H54 (cell line): ENCODE data around the gene IL22.

ENCODE experiments used
- DNase-seq: peaks from one replicate; pipeline ENCODE4 v3.0.0; 2011; ENCODE audit warnings: low spot score, mixed read lengths; ENCODE audit not compliant: insufficient read length
- FAIRE-seq: peaks from 3 replicates; lab custom pipeline; 2011; peaks lifted over from hg19 to GRCh38; lab: Jason Lieb, UNC
- POLR2A ChIP-seq: IDR thresholded peaks from 2 replicates; pipeline ENCODE4 v1.6.1; 2011; ENCODE audit warnings: low read depth, mild to moderate bottlenecking, low read length

IL22 gene

DNA sequence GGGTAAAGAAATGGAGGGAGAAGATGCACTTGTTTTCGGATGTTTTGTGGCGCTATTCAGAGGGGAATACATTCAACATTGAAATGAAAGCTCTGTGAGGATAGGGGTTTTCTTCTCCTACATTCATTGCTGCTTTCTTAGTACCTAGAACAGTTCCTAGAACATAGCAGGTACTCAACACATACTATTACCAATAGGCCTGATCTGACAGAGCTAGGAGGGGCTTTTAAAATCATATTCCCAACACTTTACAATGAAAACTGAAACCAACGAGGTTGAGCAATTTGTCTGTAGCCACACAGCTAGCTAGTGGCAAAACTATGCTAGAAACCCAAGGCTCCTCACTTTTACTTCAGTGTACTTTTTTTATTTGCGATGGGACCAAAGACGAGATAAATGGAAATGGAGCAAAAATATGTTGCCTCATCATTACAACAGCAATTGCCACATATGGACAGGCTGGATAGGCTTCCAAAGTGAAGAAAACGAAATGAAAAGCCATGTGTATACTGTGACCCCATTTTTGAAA lies 23.1 kb upstream of the IL22 start:
- DNase-seq: no peak
- TF ChIP-seq POLR2A: no peak
- no peak for FAIRE-seq

DNA sequence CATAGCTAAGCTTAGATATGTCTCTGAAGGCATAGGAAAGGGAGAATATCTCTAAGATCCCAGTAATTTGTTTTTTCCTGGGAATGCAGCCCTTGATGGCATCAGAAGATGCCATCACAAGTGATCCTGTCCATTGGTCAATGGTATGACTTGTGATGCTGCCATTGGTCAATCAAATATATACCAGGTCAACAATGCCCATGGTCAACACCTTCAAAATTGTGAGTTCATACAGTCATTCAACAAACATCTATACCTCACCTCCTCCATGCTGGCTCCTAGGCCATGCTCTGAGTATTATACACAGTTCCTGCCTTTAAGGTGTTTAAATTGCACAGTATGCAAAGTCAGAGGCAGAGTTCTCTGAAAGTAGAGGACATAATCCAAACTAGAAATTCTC lies 19.3 kb upstream of the IL22 start:
- no peak for DNase-seq
- no peak for FAIRE-seq
- TF ChIP-seq POLR2A: no peak

GRCh38 chr12:68271346-68271745 lies 17.9 kb upstream of the IL22 start:
- FAIRE-seq (no peak), DNase-seq (no peak)
- no peak for TF ChIP-seq POLR2A

DNA sequence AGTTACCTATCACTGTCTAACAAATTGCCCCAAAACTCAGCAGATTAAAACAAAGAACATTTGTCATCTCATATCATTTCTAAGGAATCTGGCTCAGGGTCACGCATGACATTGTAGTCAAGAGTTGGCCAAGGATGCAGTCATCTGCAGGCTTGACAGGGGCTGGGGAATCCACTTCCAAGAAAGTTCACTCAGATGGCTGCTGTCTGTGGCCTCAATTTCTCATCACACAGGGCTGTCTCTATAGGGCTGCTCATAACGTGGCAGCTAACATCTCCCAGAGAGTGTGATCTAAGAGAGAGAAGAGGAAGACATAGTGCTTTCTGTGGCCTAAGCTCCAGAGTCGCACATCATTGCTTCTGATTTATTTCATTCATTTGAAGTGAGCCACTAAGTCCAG lies 17.0 kb upstream of the IL22 start:
- FAIRE-seq: no peak
- no peak for DNase-seq

DNA sequence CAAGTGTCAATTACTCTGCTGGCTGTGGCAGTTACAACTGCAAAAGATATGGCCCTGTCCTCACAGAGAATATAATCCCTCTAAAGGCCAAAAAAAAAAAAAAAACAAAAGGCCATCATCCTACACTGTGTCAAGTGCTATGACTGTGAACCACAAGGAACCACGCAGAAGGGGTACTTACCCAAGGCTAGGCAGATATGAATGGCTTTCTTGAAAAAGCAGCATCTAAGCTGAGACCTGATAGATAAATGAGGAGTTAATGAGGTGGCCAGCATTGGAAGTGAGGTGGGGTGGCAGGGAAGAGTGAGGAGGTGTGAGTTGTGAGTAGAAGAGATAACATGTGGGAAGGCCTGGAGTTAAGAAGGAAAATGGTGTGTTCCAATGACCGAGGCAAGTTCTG lies 16.4 kb upstream of the IL22 start:
- no peak for TF ChIP-seq POLR2A
- DNase-seq (no peak), FAIRE-seq (no peak)

More for the DNA sequence above, 17.0 kb upstream of the IL22 start:
- TF ChIP-seq POLR2A: no peak

GRCh38 chr12:68268967-68269366 lies 15.6 kb upstream of the IL22 start:
- no peak for TF ChIP-seq POLR2A
- DNase-seq (no peak), FAIRE-seq (no peak)

GRCh38 chr12:68267892-68268396 lies 14.5 kb upstream of the IL22 start:
- no peak for DNase-seq
- no peak for FAIRE-seq
- TF ChIP-seq POLR2A: no peak

GRCh38 chr12:68264857-68265256 lies 11.5 kb upstream of the IL22 start:
- FAIRE-seq (no peak), DNase-seq (no peak)
- no peak for TF ChIP-seq POLR2A

DNA sequence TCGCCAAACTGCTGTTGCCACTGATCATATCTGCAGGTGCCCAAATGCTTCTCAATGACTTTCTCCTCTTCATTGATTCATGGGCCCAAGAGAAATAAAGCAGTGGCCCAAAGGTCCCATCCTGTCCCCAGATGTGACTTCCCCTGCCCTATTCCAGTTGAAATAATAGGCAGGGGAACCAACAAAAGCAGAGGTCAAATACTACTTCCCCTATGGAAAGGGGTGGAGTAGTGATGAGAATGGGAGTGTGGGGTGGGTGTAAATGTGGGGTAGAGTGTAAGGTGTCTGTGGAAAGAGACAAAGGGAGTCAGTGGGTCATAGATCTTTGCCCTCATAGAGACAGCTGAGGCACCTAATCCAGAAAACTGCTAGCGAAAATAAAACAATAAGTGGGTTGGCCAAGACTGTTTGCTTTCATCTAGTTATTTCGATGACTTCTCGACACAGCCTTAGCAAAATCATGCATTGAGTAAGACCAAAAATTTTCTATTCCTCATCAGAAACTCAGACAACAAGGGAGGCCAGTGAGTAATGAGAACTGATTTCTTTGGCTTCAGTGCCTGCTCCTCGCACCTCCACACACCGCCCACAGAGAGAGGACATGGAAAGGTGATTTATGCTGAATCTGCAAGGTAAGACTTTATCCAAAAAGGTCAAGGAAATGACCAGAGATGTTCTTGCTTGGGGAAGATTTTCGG lies 10.9 kb upstream of the IL22 start:
- DNase-seq (no peak), FAIRE-seq (no peak)
- TF ChIP-seq POLR2A: no peak

DNA sequence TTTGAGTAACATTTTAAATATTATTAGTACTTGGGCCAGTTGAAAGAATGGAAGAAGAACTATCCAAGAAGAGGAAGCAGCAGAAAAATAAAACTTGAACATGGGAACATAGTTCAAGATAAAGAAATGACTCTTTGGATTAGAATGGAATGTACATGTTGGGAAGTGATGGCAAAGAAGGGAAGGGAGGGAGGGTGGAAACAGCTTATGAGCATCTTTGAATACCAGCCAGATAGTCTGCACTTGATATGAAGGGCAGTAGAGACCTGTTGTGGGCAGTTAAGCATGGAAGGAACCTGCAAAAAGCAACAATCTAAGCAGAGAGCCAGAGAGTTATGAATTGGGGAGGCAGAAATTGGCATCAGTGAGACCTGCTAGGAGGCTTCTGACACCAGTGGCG lies 10.0 kb upstream of the IL22 start:
- DNase-seq: no peak
- FAIRE-seq: no peak
- TF ChIP-seq POLR2A: no peak

- no peak for FAIRE-seq
- DNase-seq: no peak
- TF ChIP-seq POLR2A: no peak
These were observed 8.5 kb upstream of the IL22 start for GRCh38 chr12:68261896-68262295.

DNA sequence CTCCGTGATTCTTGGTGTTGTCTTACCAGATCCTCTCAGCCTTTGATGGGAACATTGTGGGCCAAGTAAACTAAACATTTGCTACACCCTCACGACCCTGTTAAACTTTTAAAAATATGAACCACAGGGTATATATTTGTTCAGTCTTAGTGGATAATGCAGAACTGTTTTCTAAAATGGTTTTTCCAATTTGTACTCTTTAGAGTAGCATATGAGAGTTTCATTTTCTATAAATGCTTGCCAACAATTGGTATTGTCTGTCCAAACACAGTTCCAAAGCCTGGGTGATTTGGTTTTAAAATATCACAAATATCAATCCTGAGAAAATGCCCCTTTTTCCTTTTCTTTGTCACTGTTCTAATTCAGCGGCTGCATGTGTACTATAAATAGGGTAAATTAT lies 6.7 kb upstream of the IL22 start:
- FAIRE-seq (no peak), DNase-seq (no peak)
- TF ChIP-seq POLR2A: no peak

DNA sequence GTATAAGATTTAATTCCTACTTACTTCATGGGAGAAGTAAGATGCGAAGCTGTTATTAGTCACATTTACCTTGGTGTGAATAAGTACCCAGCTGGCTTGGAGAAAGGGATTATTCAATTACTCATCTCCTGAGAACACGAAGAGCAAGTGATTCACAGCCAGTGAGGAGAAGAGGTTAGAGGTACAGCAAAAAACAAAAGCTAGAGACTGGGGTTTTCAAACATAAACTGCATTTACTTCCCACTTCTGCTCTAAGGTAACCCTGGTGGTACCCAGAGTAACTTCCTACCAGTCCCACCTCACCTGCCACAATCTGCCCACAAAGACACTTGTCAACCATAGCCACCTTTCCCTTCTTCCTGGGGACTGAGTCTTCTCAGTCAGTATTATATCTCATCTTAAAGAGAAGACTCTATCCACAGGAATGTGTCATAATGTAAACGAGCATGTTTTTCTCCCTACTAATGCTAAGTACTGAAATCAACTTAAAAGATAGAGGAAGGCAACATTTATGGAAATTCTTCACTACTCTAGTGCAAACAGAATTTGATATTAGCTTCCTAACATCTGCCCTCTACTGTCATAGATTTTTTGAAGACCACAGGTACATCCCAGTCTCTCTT lies 6.0 kb upstream of the IL22 start:
- DNase-seq (peak; percentile 41), FAIRE-seq (peak; percentile 97)
- TF ChIP-seq POLR2A: no peak

GRCh38 chr12:68252077-68252476 lies 1.3 kb downstream of the IL22 start:
- TF ChIP-seq POLR2A: no peak
- FAIRE-seq (no peak), DNase-seq (no peak)

- FAIRE-seq (peak; percentile 75), DNase-seq (no peak)
- no peak for TF ChIP-seq POLR2A
These were observed 3.0 kb downstream of the IL22 start for GRCh38 chr12:68250454-68250853.
